Measurements from ENCODE around the gene CARD11. TPM values are rescaled to one million over a fixed set of nuclear protein-coding genes. Genes with fewer than 3 reads are reported as not detected.

The CARD11 gene
- total RNA-seq, 1 experiment from 2014 or later, result 0.57 TPM

DNA sequence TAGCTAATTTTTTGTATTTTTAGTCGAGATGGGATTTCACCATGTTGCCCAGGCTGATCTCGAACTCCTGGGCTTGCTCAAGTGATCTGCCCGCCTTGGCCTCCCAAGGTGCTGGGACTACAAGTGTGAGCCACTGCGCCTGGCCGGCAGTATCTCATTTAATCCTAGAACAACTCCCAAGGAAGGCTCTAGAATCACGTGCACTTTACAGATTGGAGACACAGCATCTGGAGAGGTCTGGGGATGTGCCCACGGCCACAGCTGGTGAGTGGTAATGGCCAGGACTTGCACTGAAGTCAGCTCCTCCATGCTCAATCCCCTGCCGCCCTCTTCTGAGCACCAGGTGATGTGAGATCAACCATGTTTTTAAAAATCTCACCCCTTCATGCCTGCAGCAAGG is 43.1 kb downstream of the CARD11 start:
- RAD21 ChIA-PET (ENCODE audit: low non-redundant PET in 1 of 2, low total read pairs in 2 of 2, uncharacterized antibody in 2 of 2, unreplicated experiment in 2 of 2), result no interaction called here
- DNase-seq (ENCODE audit: low read depth, low spot score) (no peak), ATAC-seq (no peak)
- no peak for TF ChIP-seq CBX3 (IDR thresholded peaks at IDR 0.05; ENCODE audit: low read depth)
- TF ChIP-seq RAD21 (IDR thresholded peaks at IDR 0.05; ENCODE audit: low read depth), result peak; percentile 32; the same call in 1 of the 2 replicates
- Histone ChIP-seq H3K36me3 (ENCODE audit: control insufficient read depth in 1 of 2, insufficient read depth in 2 of 2, low read length in 2 of 2) (no peaks in the 10 kb centered on the region), H3K27me3 (ENCODE audit: insufficient read depth, low read length) (no peaks in the 10 kb centered on the region), H3K4me1 (ENCODE audit: control insufficient read depth in 1 of 2, insufficient read depth in 2 of 2, low read length in 2 of 2) (0 out of 4 replicates have a peak, but pooled peaks cover 0 to 2% of the 10 kb centered on the region in 2 experiments), H3K9me3 (ENCODE audit: control insufficient read depth in 1 of 2, insufficient read depth in 1 of 2, low read depth in 1 of 2, low read length in 2 of 2) (no peaks in the 10 kb centered on the region), H3K9ac (ENCODE audit: low read length) (no peak overlapping the region), H2AFZ (ENCODE audit: low read depth, low read length, poor library complexity, severe bottlenecking) (no peak overlapping the region), H3K27ac (ENCODE audit: low read depth, low read length) (no peak overlapping the region), H4K20me1 (ENCODE audit: insufficient read depth) (no peaks in the 10 kb centered on the region), H3K4me3 (replicated peaks in 1 of 2; ENCODE audit: low read depth in 1 of 2, low read length in 2 of 2) (no peak overlapping the region), H3K79me2 (ENCODE audit: insufficient read depth, low read length) (no peaks in the 10 kb centered on the region), H3K9me2 (ENCODE audit: insufficient read depth) (no peaks in the 10 kb centered on the region), H3K4me2 (ENCODE audit: low read length) (no peak overlapping the region)
- BruUV-seq (replicated peaks), result no TSS peak
- intact Hi-C loops (cut with micrococcal nuclease), result no loop called here
- POLR2A ChIA-PET, result no interaction called here
- CTCF ChIA-PET, result no interaction called here

DNA sequence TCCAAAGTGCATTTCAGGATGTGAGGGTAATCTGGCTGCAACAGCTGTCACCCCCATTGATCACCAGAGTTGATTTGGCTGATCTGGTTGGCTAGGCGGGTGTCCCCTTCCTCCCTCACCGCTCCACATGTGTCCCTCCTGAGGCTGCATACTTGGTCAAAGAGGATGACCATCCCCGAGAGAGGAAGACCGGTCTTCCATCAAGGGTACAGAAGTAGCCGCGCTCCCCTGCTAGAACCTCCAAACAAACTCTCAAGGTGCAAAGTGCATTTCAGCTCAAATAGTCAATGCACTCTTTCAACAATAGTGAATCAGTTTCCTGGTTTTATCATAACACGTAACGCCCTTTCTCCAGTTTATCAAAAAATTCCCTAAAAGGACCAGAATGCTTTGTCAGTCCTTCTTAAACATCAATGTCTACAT is 44.6 kb downstream of the CARD11 start:
- H3K4me3 ChIP-seq (replicated peaks in 1 of 2; ENCODE audit: low read depth in 1 of 2, low read length in 2 of 2), result no peak overlapping the region
- no peak overlapping the region for H2AFZ ChIP-seq (ENCODE audit: low read depth, low read length, poor library complexity, severe bottlenecking)
- BruUV-seq (replicated peaks), result no TSS peak
- ChIA-PET CTCF (no interaction called here), RAD21 (ENCODE audit: low non-redundant PET in 1 of 2, low total read pairs in 2 of 2, uncharacterized antibody in 2 of 2, unreplicated experiment in 2 of 2) (no interaction called here), POLR2A (no interaction called here)
- no peak overlapping the region for H3K4me2 ChIP-seq (ENCODE audit: low read length)
- H3K9me3 ChIP-seq (ENCODE audit: control insufficient read depth in 1 of 2, insufficient read depth in 1 of 2, low read depth in 1 of 2, low read length in 2 of 2), result no peaks in the 10 kb centered on the region
- intact Hi-C loops (cut with micrococcal nuclease), result no loop called here
- no peak overlapping the region for H3K27ac ChIP-seq (ENCODE audit: low read depth, low read length)
- no peaks in the 10 kb centered on the region for H3K9me2 ChIP-seq (ENCODE audit: insufficient read depth)
- H4K20me1 ChIP-seq (ENCODE audit: insufficient read depth), result no peaks in the 10 kb centered on the region
- H3K79me2 ChIP-seq (ENCODE audit: insufficient read depth, low read length), result no peaks in the 10 kb centered on the region
- ATAC-seq, result no peak
- H3K27me3 ChIP-seq (ENCODE audit: insufficient read depth, low read length), result no peaks in the 10 kb centered on the region
- H3K9ac ChIP-seq (ENCODE audit: low read length), result no peak overlapping the region
- H3K4me1 ChIP-seq (ENCODE audit: control insufficient read depth in 1 of 2, insufficient read depth in 2 of 2, low read length in 2 of 2), result 0 out of 4 replicates have a peak, but pooled peaks cover 0 to 2% of the 10 kb centered on the region in 2 experiments
- no peaks in the 10 kb centered on the region for H3K36me3 ChIP-seq (ENCODE audit: control insufficient read depth in 1 of 2, insufficient read depth in 2 of 2, low read length in 2 of 2)
- DNase-seq (ENCODE audit: low read depth, low spot score), result no peak
- TF ChIP-seq CEBPB (IDR thresholded peaks at IDR 0.05; ENCODE audit: low read depth), result no peak
- no peak for TF ChIP-seq RAD21 (IDR thresholded peaks at IDR 0.05; ENCODE audit: low read depth)
- TF ChIP-seq ZFX (IDR thresholded peaks at IDR 0.05), result no peak
- TF ChIP-seq, protein P1, sequence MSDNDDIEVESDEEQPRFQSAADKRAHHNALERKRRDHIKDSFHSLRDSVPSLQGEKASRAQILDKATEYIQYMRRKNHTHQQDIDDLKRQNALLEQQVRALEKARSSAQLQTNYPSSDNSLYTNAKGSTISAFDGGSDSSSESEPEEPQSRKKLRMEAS (IDR thresholded peaks at IDR 0.05), result no peak
- no peak for TF ChIP-seq ZNF274 (IDR thresholded peaks at IDR 0.05; ENCODE audit: low read depth, low read length)
- TF ChIP-seq ELF1 (IDR thresholded peaks at IDR 0.05; ENCODE audit: borderline replicate concordance, low read depth), result no peak
- TF ChIP-seq, protein P2, sequence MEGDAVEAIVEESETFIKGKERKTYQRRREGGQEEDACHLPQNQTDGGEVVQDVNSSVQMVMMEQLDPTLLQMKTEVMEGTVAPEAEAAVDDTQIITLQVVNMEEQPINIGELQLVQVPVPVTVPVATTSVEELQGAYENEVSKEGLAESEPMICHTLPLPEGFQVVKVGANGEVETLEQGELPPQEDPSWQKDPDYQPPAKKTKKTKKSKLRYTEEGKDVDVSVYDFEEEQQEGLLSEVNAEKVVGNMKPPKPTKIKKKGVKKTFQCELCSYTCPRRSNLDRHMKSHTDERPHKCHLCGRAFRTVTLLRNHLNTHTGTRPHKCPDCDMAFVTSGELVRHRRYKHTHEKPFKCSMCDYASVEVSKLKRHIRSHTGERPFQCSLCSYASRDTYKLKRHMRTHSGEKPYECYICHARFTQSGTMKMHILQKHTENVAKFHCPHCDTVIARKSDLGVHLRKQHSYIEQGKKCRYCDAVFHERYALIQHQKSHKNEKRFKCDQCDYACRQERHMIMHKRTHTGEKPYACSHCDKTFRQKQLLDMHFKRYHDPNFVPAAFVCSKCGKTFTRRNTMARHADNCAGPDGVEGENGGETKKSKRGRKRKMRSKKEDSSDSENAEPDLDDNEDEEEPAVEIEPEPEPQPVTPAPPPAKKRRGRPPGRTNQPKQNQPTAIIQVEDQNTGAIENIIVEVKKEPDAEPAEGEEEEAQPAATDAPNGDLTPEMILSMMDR (IDR thresholded peaks at IDR 0.05 in 2 of 3, conservative IDR thresholded peaks at IDR 0.05 in 1 of 3; ENCODE audit: borderline replicate concordance in 1 of 3, insufficient read depth in 1 of 3, low read depth in 2 of 3, low read length in 2 of 3), result no peak
- TF ChIP-seq TCF7L2 (IDR thresholded peaks at IDR 0.05; ENCODE audit: borderline replicate concordance, extremely low read depth, insufficient read depth, insufficient read length), result no peak
- TF ChIP-seq EZH2 (IDR thresholded peaks at IDR 0.05), result no peak
- TF ChIP-seq SRF (IDR thresholded peaks at IDR 0.05; ENCODE audit: low read depth), result no peak
- no peak for TF ChIP-seq POLR2AphosphoS5 (IDR thresholded peaks at IDR 0.05; ENCODE audit: low read depth, low read length)
- no peak for TF ChIP-seq YY1 (IDR thresholded peaks at IDR 0.05; ENCODE audit: extremely low read depth, insufficient replicate concordance, low read depth, low read length)
- TF ChIP-seq CBX3 (IDR thresholded peaks at IDR 0.05; ENCODE audit: low read depth), result no peak
- no peak for TF ChIP-seq SP1 (IDR thresholded peaks at IDR 0.05; ENCODE audit: low read depth)
- TF ChIP-seq EGR1 (IDR thresholded peaks at IDR 0.05; ENCODE audit: low read depth), result no peak
- TF ChIP-seq FOSL1 (IDR thresholded peaks at IDR 0.05; ENCODE audit: low read depth), result no peak
- no peak for TF ChIP-seq POLR2A (IDR thresholded peaks at IDR 0.05; ENCODE audit: borderline replicate concordance, extremely low read depth, insufficient read depth, insufficient read length)
